Measurements from ENCODE around the gene ZNF415. TPM values are rescaled to one million over a fixed set of nuclear protein-coding genes. Genes with fewer than 3 reads are reported as not detected.

ZNF415 gene
- polyA plus RNA-seq, 1 donor (not counting 4 experiments of a cell fraction or from before 2014, with no cell fraction given) = 5.2 TPM

- H2AFZ ChIP-seq (ENCODE audit: control insufficient read depth, low read length) = no peak overlapping the region
- dilution Hi-C loops (cut with MboI; ENCODE audit: extremely low pct_ligation_motif_present, low sequenced_read_pairs) = no loop called here
- DNase-seq (ENCODE audit: low read depth, low spot score) (no peak), FAIRE-seq (no peak)
- no peaks in the 10 kb centered on the region for H3K9me1 ChIP-seq (ENCODE audit: control insufficient read depth, extremely low read depth, insufficient read depth, low read length)
- no peak overlapping the region for H3K4me2 ChIP-seq (ENCODE audit: control insufficient read depth, extremely low read depth, insufficient read depth, low read depth, low read length)
- peaks cover 0 to 4% of the 10 kb centered on the region in 2 experiments for H3K36me3 ChIP-seq (ENCODE audit: control insufficient read depth in 2 of 2, extremely low read depth in 1 of 2, insufficient read depth in 2 of 2, low read length in 2 of 2)
- no peaks in the 10 kb centered on the region for H4K20me1 ChIP-seq (ENCODE audit: control insufficient read depth, extremely low read depth, insufficient read depth, low read length)
- peaks cover 14% of the 10 kb centered on the region for H3K9me3 ChIP-seq (ENCODE audit: control insufficient read depth, low read depth, low read length)
- H3K27me3 ChIP-seq (ENCODE audit: control insufficient read depth, extremely low read depth, insufficient read depth, low read length) = no peaks in the 10 kb centered on the region
- no peak overlapping the region for H3K9ac ChIP-seq (ENCODE audit: control insufficient read depth, extremely low read depth, insufficient read depth, low read length)
- no peaks in the 10 kb centered on the region for H3K79me2 ChIP-seq (ENCODE audit: control insufficient read depth, insufficient read depth, low read length)
- H3K4me1 ChIP-seq (ENCODE audit: control insufficient read depth, extremely low read depth, insufficient read depth, low read length) = no peaks in the 10 kb centered on the region
- H3K27ac ChIP-seq (ENCODE audit: control insufficient read depth, insufficient read depth, low read length) = no peak overlapping the region
- TF ChIP-seq CTCF (optimal IDR thresholded peaks at IDR 0.05 in 1 of 3, IDR thresholded peaks at IDR 0.05 in 1 of 3, conservative IDR thresholded peaks at IDR 0.05 in 1 of 3; ENCODE audit: extremely low read depth in 1 of 3, insufficient read depth in 2 of 3, low read length in 3 of 3) = no peak
- no peak for TF ChIP-seq EZH2 (IDR thresholded peaks at IDR 0.05; ENCODE audit: low read length)
- H3K4me3 ChIP-seq (ENCODE audit: control insufficient read depth in 2 of 3, extremely low read depth in 1 of 3, insufficient read depth in 2 of 3, low read depth in 1 of 3, low read length in 3 of 3) = no peak overlapping the region
These were observed 14.9 kb upstream of the ZNF415 start for GRCh38 chr19:53147645-53148044.

GRCh38 chr19:53140351-53140750 lies 7.6 kb upstream of the ZNF415 start:
- H2AFZ ChIP-seq (ENCODE audit: control insufficient read depth, low read length) = no peak overlapping the region
- no peaks in the 10 kb centered on the region for H3K27me3 ChIP-seq (ENCODE audit: control insufficient read depth, extremely low read depth, insufficient read depth, low read length)
- peaks cover 26% of the 10 kb centered on the region for H3K9me3 ChIP-seq (ENCODE audit: control insufficient read depth, low read depth, low read length)
- FAIRE-seq (no peak), DNase-seq (ENCODE audit: low read depth, low spot score) (no peak)
- H3K9ac ChIP-seq (ENCODE audit: control insufficient read depth, extremely low read depth, insufficient read depth, low read length) = no peak overlapping the region
- H3K4me3 ChIP-seq (ENCODE audit: control insufficient read depth in 2 of 3, extremely low read depth in 1 of 3, insufficient read depth in 2 of 3, low read depth in 1 of 3, low read length in 3 of 3) = no peak overlapping the region
- peaks cover 0 to 10% of the 10 kb centered on the region in 2 experiments for H3K36me3 ChIP-seq (ENCODE audit: control insufficient read depth in 2 of 2, extremely low read depth in 1 of 2, insufficient read depth in 2 of 2, low read length in 2 of 2)
- TF ChIP-seq CTCF (optimal IDR thresholded peaks at IDR 0.05 in 1 of 3, IDR thresholded peaks at IDR 0.05 in 1 of 3, conservative IDR thresholded peaks at IDR 0.05 in 1 of 3; ENCODE audit: extremely low read depth in 1 of 3, insufficient read depth in 2 of 3, low read length in 3 of 3) = no peak
- TF ChIP-seq EZH2 (IDR thresholded peaks at IDR 0.05; ENCODE audit: low read length) = no peak
- no peaks in the 10 kb centered on the region for H3K79me2 ChIP-seq (ENCODE audit: control insufficient read depth, insufficient read depth, low read length)
- H3K27ac ChIP-seq (ENCODE audit: control insufficient read depth, insufficient read depth, low read length) = no peak overlapping the region
- H3K4me2 ChIP-seq (ENCODE audit: control insufficient read depth, extremely low read depth, insufficient read depth, low read depth, low read length) = no peak overlapping the region
- no peaks in the 10 kb centered on the region for H4K20me1 ChIP-seq (ENCODE audit: control insufficient read depth, extremely low read depth, insufficient read depth, low read length)
- no peaks in the 10 kb centered on the region for H3K9me1 ChIP-seq (ENCODE audit: control insufficient read depth, extremely low read depth, insufficient read depth, low read length)
- dilution Hi-C loops (cut with MboI; ENCODE audit: extremely low pct_ligation_motif_present, low sequenced_read_pairs) = no loop called here
- no peaks in the 10 kb centered on the region for H3K4me1 ChIP-seq (ENCODE audit: control insufficient read depth, extremely low read depth, insufficient read depth, low read length)
